Esophagus (tissue), 2 donors: ENCODE data around the gene CPE. TPM values are rescaled to one million over a fixed set of nuclear protein-coding genes. Genes with fewer than 3 reads are reported as not detected.

Experiments used
- H3K27ac ChIP-seq, 2 donors: one replicate each; pipeline ENCODE4 v1.5.1; 2013; ENCODE audit warnings: low read depth in 2 of 2, mild to moderate bottlenecking in 2 of 2, inconsistent platforms in 1 of 2, low read length in 1 of 2, moderate library complexity in 1 of 2
- H3K27me3 ChIP-seq, 2 donors: one replicate each; pipeline ENCODE4 v1.6.1; 2013; ENCODE audit warnings: low read length in 2 of 2, control low read depth in 1 of 2, mild to moderate bottlenecking in 1 of 2; ENCODE audit not compliant: insufficient read depth in 2 of 2, control insufficient read depth in 1 of 2
- H3K36me3 ChIP-seq, 2 donors: one replicate each; pipeline ENCODE4 v1.6.1; 2013; ENCODE audit warnings: low read length in 1 of 2; ENCODE audit not compliant: control insufficient read depth in 2 of 2, insufficient read depth in 2 of 2
- H3K4me1 ChIP-seq, 2 donors: one replicate each; pipeline ENCODE4 v1.6.1; 2013; ENCODE audit warnings: low read length in 1 of 2; ENCODE audit not compliant: control insufficient read depth in 2 of 2, insufficient read depth in 2 of 2
- H3K4me3 ChIP-seq, 2 donors: one replicate each; pipeline ENCODE4 v1.5.1; 2013; ENCODE audit warnings: low read length in 2 of 2, mild to moderate bottlenecking in 2 of 2, low read depth in 1 of 2, moderate library complexity in 1 of 2
- H3K9me3 ChIP-seq, 2 donors: one replicate each; pipeline ENCODE4 v1.6.1; 2013; ENCODE audit warnings: mild to moderate bottlenecking in 2 of 2, low read depth in 1 of 2, low read length in 1 of 2, moderate library complexity in 1 of 2; ENCODE audit not compliant: control insufficient read depth in 2 of 2, insufficient read depth in 1 of 2
- WGBS, 2 donors: extraction: QIAGEN DNeasy Blood & Tissue Kit; methylation state at CpG; one replicate each; pipeline ENCODE4 v1.1.7; 2013; 5-methylcytosine and 5-hydroxymethylcytosine counted together
- polyA plus RNA-seq, 2 donors: library from polyadenylated mRNA; stranded (reverse); fragments of 200-250 nt; gene quantifications; one replicate each; pipeline ENCODE4 v1.2.3, GENCODE V29; 2013
- donor health status: healthy with polysubstance abuse.
- donor health status: Bipolar disorder and iron deficiency.

The CPE gene
- polyA plus RNA-seq, 2 donors = 7.0 to 19.9 TPM

GRCh38 chr4:165542476-165542875 is 163.7 kb downstream of the CPE start:
- WGBS, 2 donors = 55% methylated on average over 2 of the region's 2 CpGs
- H3K9me3 ChIP-seq = no peaks in the 10 kb centered on the region
- no peaks in the 10 kb centered on the region for H3K4me1 ChIP-seq
- no peaks in the 10 kb centered on the region for H3K27me3 ChIP-seq
- H3K4me3 ChIP-seq = no peak overlapping the region
- H3K36me3 ChIP-seq = no peaks in the 10 kb centered on the region
- H3K27ac ChIP-seq = no peak overlapping the region

Other genes starting within 250 kb of the CPE start
- 10 to 100 TPM; 19.0 to 26.1 TPM for gene KLHL2, start 171.4 kb upstream of the CPE start, polyA plus RNA-seq
- gene MSMO1, start 51.3 kb upstream of the CPE start, polyA plus RNA-seq = 100 to 1,000 TPM; 109 to 154 TPM